Erythroblast (primary cell): ENCODE measurements around the gene GALNT4.

Experiments
- DNase-seq, 2 experiments: peaks; one replicate each; lab custom pipeline; 2025; lab: John Stamatoyannopoulos, UW
- GATA1 ChIP-seq: IDR thresholded peaks from 2 replicates; pipeline ENCODE4 v1.6.1; 2011; ENCODE audit warnings: low read depth, mild to moderate bottlenecking, control low read depth, low read length, moderate library complexity
- POLR2A ChIP-seq: IDR thresholded peaks from 2 replicates; pipeline ENCODE4 v1.6.1; 2011; ENCODE audit warnings: mild to moderate bottlenecking, low read length

GALNT4 gene

GRCh38 chr12:89544681-89545184, 20.1 kb upstream of the GALNT4 start:
- DNase-seq = peak in 1 of 2 experiments; percentile 34
- TF ChIP-seq POLR2A = no peak
- TF ChIP-seq GATA1 = no peak

GRCh38 chr12:89544022-89544421, 19.4 kb upstream of the GALNT4 start:
- TF ChIP-seq GATA1 (peak; percentile 20), POLR2A (no peak)
- DNase-seq = peak; percentile 82 to 92

- DNase-seq = peak; percentile 85 to 93
- TF ChIP-seq GATA1 (no peak), POLR2A (no peak)
Measured at GRCh38 chr12:89542912-89543592, 18.5 kb upstream of the GALNT4 start.

GRCh38 chr12:89542236-89542635, 17.6 kb upstream of the GALNT4 start:
- TF ChIP-seq POLR2A (no peak), GATA1 (no peak)

GRCh38 chr12:89540586-89540985, 16.0 kb upstream of the GALNT4 start:
- TF ChIP-seq POLR2A (peak; percentile 34), GATA1 (peak; percentile 76)
- peak; percentile 94 to 96 for DNase-seq

More at GRCh38 chr12:89542236-89542635, 17.6 kb upstream of the GALNT4 start:
- no peak for DNase-seq

- peak; percentile 87 to 92 for DNase-seq
- TF ChIP-seq POLR2A (no peak), GATA1 (no peak)
Measured at GRCh38 chr12:89539426-89540223, 15.0 kb upstream of the GALNT4 start.

- DNase-seq = peak in 1 of 2 experiments; percentile 75
- TF ChIP-seq GATA1 = no peak
- TF ChIP-seq POLR2A = no peak
Measured at GRCh38 chr12:89538897-89539296, 14.3 kb upstream of the GALNT4 start.

- TF ChIP-seq GATA1 (no peak), POLR2A (no peak)
- DNase-seq = no peak
Measured at GRCh38 chr12:89537389-89537788, 12.8 kb upstream of the GALNT4 start.

GRCh38 chr12:89529738-89530137, 5.1 kb upstream of the GALNT4 start:
- DNase-seq = peak; percentile 69 to 82
- TF ChIP-seq POLR2A (no peak), GATA1 (no peak)

- no peak for TF ChIP-seq POLR2A
- TF ChIP-seq GATA1 = no peak
- DNase-seq = no peak
Measured at GRCh38 chr12:89528434-89528833, 3.8 kb upstream of the GALNT4 start.

- DNase-seq = peak; percentile 87 to 89
- TF ChIP-seq GATA1 (no peak), POLR2A (peak; percentile 68)
Measured at GRCh38 chr12:89525824-89526770, 1.5 kb upstream of the GALNT4 start, which contains the start of gene POC1B. Gene POC1B (minus strand): TSS chr12:89526047. CDS start chr12:89525895, 152 bp downstream.

- DNase-seq = peak; percentile 67 to 80
Measured at GRCh38 chr12:89525305-89525823, 768 bp upstream of the GALNT4 start.

GRCh38 chr12:89523843-89524540, 604 bp downstream of the GALNT4 start:
- TF ChIP-seq POLR2A = no peak
- DNase-seq = peak in 1 of 2 experiments; percentile 56

More at GRCh38 chr12:89525305-89525823, 768 bp upstream of the GALNT4 start:
- TF ChIP-seq POLR2A = no peak
